Measurements from ENCODE around the gene CYLD.

DNA sequence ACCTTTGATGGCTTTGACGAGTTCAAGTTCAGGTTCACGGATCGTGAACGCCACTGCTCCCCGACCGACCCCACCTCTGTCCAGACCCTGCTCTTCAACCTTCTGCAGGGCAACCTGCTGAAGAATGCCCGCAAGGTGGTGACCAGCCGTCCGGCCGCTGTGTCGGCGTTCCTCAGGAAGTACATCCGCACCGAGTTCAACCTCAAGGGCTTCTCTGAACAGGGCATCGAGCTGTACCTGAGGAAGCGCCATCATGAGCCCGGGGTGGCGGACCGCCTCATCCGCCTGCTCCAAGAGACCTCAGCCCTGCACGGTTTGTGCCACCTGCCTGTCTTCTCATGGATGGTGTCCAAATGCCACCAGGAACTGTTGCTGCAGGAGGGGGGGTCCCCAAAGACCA is 30.8 kb upstream of the CYLD start:
- TF ChIP-seq EZH2phosphoT487 (IDR thresholded peaks at IDR 0.05; ENCODE audit: low read depth) (no peak), CTCF (IDR thresholded peaks at IDR 0.05; ENCODE audit: low read depth, low read length) (no peak)

Measured in OCI-LY3 (cell line).